ENCODE data around the gene H2BK1. TPM values are rescaled to one million over a fixed set of nuclear protein-coding genes. Genes with fewer than 3 reads are reported as not detected.

Gene H2BK1
- total and polyA plus RNA-seq, 2 experiments from 2014 or later: not detected

- peaks cover 45% of the 10 kb centered on the region for H3K27me3 ChIP-seq
- DNase-seq (ENCODE audit: low read depth in 1 of 2, low spot score in 1 of 2): peak; percentile 80 to 84
- H3K4me1 ChIP-seq (ENCODE audit: low read depth): no peaks in the 10 kb centered on the region
- no peak overlapping the region for H3K27ac ChIP-seq
- no peaks in the 10 kb centered on the region for H3K9me3 ChIP-seq (ENCODE audit: low read depth)
- H3K4me3 ChIP-seq: no peak overlapping the region
- no peaks in the 10 kb centered on the region for H3K36me3 ChIP-seq
- peak; percentile 100 for TF ChIP-seq CTCF (IDR thresholded peaks at IDR 0.05; ENCODE audit: low read depth, low read length)
These were observed 37.8 kb downstream of the H2BK1 start for GRCh38 chr7:151172273-151173141.

DNA sequence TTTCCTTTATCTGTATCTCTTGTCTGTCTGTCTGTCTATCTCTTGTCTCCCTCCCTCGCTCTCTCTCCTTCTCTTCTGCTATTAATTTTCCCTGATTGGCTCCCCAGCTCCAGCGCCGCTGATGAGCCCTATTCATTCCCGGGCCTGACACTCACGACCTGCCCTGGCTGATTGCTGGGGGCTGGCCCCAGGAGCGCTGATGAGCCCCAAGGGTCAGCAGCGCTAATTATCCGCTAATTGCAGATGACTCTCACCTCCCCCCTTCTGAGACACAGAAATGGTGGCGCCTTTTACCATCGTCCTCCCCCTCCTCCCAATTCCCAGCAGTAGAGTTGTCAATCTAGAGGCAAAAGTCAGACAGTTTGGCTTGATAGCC is 41.5 kb downstream of the H2BK1 start:
- Histone ChIP-seq H3K9me3 (ENCODE audit: low read depth) (no peaks in the 10 kb centered on the region), H3K27ac (no peak overlapping the region), H3K4me3 (no peak overlapping the region), H3K27me3 (peaks cover 57% of the 10 kb centered on the region), H3K36me3 (no peaks in the 10 kb centered on the region), H3K4me1 (ENCODE audit: low read depth) (no peaks in the 10 kb centered on the region)
- TF ChIP-seq CTCF (IDR thresholded peaks at IDR 0.05; ENCODE audit: low read depth, low read length): no peak
- DNase-seq (ENCODE audit: low read depth in 1 of 2, low spot score in 1 of 2): no peak

GRCh38 chr7:151168003-151168786 is 42.1 kb downstream of the H2BK1 start:
- H3K4me1 ChIP-seq (ENCODE audit: low read depth): no peaks in the 10 kb centered on the region
- peak; percentile 66 for TF ChIP-seq CTCF (IDR thresholded peaks at IDR 0.05; ENCODE audit: low read depth, low read length)
- H3K27ac ChIP-seq: no peak overlapping the region
- H3K4me3 ChIP-seq: peak overlapping the region; percentile 49
- H3K27me3 ChIP-seq: peaks cover 60% of the 10 kb centered on the region
- no peaks in the 10 kb centered on the region for H3K9me3 ChIP-seq (ENCODE audit: low read depth)
- peak in 1 of 2 donors; percentile 70 for DNase-seq (ENCODE audit: low read depth in 1 of 2, low spot score in 1 of 2)
- H3K36me3 ChIP-seq: no peaks in the 10 kb centered on the region

DNA sequence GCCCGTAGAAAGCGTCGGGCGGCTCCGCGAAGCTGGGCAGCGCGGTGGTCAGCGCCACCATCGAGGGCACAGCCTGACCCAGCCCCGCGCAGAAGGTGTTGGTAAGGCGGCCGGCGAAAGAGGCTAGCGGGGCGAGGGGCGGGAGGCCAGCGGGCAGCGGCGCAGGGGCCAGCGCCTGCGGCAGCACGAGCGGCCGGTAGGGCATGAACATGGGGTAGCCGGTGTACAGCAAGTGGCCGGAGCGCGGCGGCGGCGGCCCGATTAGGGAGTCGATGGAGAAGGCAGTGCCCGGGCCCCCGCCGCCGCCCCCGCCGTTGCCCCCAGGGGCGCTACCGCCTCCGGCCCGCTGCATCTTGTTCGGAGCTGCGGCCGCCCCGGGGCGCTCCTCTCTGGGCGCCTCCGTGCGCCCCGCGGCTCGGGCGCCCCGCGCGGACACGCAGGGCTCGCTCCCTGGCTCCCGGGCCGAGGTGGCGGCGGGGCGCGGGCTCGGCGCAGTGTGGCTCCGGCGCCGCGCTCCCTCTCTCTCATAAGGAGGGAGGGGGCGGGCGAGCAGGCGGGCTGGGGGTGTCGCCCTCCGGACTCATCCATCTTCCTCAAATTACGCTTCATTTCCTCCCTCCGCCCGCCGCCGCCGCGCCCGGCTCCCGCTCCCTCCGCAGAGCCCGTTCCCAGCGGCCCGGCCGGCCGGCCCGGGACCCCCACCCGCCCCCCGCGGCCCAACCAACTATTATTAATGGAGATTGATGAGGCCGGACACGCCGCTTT is 42.9 kb downstream of the H2BK1 start, which contains the start of gene GBX1:
Gene GBX1 (minus strand): TSS at position 498 of the 765 bp plus-strand sequence. CDS start 146 bp downstream, at position 352.
- DNase-seq (ENCODE audit: low read depth in 1 of 2, low spot score in 1 of 2): peak in 1 of 2 donors; percentile 78
- H3K9me3 ChIP-seq (ENCODE audit: low read depth): no peaks in the 10 kb centered on the region
- no peak within 1 kb of the TSS for H3K27ac ChIP-seq
- TF ChIP-seq CTCF (IDR thresholded peaks at IDR 0.05; ENCODE audit: low read depth, low read length): no peak
- no peaks in the 10 kb centered on the region for H3K36me3 ChIP-seq
- peaks cover 60% of the 10 kb centered on the region for H3K27me3 ChIP-seq
- no peaks in the 10 kb centered on the region for H3K4me1 ChIP-seq (ENCODE audit: low read depth)
- H3K4me3 ChIP-seq: peak within 1 kb of the TSS; percentile 49

DNA sequence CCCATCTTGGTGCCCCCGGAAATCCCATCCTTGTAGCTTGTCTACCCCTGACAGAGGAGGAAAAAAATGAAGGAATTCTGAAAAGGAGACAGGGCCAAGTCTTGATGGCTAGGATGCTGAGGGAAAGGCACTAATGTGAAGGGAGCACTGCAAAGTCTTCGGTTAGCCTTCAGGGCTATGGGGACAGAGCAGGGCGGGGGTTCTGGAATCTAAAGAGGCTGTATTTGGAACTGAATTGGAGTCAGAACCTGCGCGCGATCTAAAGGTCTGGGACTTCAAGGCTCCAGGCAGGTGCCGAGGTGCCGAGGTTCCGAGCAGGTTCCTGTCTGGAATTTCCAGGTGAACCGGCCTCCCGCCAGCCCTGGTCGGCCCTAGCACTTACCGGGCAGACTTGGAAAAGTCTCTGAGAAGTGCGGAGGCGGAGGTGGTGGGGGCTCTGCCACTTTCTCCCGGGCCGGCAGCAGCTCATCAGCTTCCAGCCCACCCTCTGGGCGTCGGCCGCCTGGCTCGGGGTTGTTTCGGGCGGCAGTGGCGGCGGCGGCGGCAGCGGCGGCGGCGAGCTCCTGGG is 43.6 kb downstream of the H2BK1 start:
- H3K27me3 ChIP-seq: peaks cover 60% of the 10 kb centered on the region
- no peak for DNase-seq (ENCODE audit: low read depth in 1 of 2, low spot score in 1 of 2)
- peak overlapping the region; percentile 49 for H3K4me3 ChIP-seq
- no peak for TF ChIP-seq CTCF (IDR thresholded peaks at IDR 0.05; ENCODE audit: low read depth, low read length)
- H3K9me3 ChIP-seq (ENCODE audit: low read depth): no peaks in the 10 kb centered on the region
- no peak overlapping the region for H3K27ac ChIP-seq
- no peaks in the 10 kb centered on the region for H3K36me3 ChIP-seq
- H3K4me1 ChIP-seq (ENCODE audit: low read depth): no peaks in the 10 kb centered on the region
